ENCODE results near the gene ST7.

DNA sequence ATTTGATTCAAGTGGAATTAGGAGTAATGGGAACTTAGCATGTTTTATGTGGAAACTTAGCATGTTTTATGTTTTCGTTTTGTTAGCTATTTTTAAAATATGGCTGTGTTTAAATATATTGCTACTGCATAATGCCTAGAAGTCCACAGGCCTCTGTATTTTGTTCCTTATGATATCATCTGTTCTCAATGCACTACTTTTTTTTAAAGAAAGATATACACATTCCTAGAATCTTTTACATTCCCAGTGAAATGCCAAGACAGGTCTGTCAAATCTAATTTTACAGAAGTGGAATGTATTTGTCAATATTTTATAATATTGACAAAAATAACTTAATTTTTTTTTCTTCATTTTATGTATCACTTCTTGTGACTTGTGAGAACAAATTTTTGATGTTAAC is 51.6 kb downstream of the ST7 start:
- no peak for TF ChIP-seq POLR2AphosphoS5 (IDR thresholded peaks at IDR 0.05; ENCODE audit: low read depth)
- TF ChIP-seq, protein P1, sequence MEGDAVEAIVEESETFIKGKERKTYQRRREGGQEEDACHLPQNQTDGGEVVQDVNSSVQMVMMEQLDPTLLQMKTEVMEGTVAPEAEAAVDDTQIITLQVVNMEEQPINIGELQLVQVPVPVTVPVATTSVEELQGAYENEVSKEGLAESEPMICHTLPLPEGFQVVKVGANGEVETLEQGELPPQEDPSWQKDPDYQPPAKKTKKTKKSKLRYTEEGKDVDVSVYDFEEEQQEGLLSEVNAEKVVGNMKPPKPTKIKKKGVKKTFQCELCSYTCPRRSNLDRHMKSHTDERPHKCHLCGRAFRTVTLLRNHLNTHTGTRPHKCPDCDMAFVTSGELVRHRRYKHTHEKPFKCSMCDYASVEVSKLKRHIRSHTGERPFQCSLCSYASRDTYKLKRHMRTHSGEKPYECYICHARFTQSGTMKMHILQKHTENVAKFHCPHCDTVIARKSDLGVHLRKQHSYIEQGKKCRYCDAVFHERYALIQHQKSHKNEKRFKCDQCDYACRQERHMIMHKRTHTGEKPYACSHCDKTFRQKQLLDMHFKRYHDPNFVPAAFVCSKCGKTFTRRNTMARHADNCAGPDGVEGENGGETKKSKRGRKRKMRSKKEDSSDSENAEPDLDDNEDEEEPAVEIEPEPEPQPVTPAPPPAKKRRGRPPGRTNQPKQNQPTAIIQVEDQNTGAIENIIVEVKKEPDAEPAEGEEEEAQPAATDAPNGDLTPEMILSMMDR (conservative IDR thresholded peaks at IDR 0.05; ENCODE audit: low read depth in 2 of 2): no peak
- TF ChIP-seq, protein P2, sequence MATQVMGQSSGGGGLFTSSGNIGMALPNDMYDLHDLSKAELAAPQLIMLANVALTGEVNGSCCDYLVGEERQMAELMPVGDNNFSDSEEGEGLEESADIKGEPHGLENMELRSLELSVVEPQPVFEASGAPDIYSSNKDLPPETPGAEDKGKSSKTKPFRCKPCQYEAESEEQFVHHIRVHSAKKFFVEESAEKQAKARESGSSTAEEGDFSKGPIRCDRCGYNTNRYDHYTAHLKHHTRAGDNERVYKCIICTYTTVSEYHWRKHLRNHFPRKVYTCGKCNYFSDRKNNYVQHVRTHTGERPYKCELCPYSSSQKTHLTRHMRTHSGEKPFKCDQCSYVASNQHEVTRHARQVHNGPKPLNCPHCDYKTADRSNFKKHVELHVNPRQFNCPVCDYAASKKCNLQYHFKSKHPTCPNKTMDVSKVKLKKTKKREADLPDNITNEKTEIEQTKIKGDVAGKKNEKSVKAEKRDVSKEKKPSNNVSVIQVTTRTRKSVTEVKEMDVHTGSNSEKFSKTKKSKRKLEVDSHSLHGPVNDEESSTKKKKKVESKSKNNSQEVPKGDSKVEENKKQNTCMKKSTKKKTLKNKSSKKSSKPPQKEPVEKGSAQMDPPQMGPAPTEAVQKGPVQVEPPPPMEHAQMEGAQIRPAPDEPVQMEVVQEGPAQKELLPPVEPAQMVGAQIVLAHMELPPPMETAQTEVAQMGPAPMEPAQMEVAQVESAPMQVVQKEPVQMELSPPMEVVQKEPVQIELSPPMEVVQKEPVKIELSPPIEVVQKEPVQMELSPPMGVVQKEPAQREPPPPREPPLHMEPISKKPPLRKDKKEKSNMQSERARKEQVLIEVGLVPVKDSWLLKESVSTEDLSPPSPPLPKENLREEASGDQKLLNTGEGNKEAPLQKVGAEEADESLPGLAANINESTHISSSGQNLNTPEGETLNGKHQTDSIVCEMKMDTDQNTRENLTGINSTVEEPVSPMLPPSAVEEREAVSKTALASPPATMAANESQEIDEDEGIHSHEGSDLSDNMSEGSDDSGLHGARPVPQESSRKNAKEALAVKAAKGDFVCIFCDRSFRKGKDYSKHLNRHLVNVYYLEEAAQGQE (IDR thresholded peaks at IDR 0.05; ENCODE audit: unreplicated experiment): no peak
- TF ChIP-seq ZNF331 (CRISPR knock-in tag; IDR thresholded peaks at IDR 0.05; ENCODE audit: low read depth): no peak
- no peak for TF ChIP-seq EZH2 (IDR thresholded peaks at IDR 0.05; ENCODE audit: low read depth, unreplicated experiment)
